Stimulated activated CD8-positive, alpha-beta memory T cell treated with anti-CD3 and anti-CD28 coated beads, Interleukin-12 subunit alpha, Interleukin-12 subunit beta, amount 100 ng/mL, for 1 hour (primary cell): ENCODE measurements around the gene KNL1.
"Not testable (repeated sequence)": the region's sequence is repeated elsewhere in the genome, so short reads cannot be mapped to it uniquely, and the experiment has no call there.

Source experiments
- DNase-seq: peaks from one replicate; pipeline ENCODE4 v3.0.0-alpha.2; 2020; ENCODE audit warnings: low read depth

KNL1 gene, protein sequence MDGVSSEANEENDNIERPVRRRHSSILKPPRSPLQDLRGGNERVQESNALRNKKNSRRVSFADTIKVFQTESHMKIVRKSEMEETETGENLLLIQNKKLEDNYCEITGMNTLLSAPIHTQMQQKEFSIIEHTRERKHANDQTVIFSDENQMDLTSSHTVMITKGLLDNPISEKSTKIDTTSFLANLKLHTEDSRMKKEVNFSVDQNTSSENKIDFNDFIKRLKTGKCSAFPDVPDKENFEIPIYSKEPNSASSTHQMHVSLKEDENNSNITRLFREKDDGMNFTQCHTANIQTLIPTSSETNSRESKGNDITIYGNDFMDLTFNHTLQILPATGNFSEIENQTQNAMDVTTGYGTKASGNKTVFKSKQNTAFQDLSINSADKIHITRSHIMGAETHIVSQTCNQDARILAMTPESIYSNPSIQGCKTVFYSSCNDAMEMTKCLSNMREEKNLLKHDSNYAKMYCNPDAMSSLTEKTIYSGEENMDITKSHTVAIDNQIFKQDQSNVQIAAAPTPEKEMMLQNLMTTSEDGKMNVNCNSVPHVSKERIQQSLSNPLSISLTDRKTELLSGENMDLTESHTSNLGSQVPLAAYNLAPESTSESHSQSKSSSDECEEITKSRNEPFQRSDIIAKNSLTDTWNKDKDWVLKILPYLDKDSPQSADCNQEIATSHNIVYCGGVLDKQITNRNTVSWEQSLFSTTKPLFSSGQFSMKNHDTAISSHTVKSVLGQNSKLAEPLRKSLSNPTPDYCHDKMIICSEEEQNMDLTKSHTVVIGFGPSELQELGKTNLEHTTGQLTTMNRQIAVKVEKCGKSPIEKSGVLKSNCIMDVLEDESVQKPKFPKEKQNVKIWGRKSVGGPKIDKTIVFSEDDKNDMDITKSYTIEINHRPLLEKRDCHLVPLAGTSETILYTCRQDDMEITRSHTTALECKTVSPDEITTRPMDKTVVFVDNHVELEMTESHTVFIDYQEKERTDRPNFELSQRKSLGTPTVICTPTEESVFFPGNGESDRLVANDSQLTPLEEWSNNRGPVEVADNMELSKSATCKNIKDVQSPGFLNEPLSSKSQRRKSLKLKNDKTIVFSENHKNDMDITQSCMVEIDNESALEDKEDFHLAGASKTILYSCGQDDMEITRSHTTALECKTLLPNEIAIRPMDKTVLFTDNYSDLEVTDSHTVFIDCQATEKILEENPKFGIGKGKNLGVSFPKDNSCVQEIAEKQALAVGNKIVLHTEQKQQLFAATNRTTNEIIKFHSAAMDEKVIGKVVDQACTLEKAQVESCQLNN (N-terminal part only)

DNA sequence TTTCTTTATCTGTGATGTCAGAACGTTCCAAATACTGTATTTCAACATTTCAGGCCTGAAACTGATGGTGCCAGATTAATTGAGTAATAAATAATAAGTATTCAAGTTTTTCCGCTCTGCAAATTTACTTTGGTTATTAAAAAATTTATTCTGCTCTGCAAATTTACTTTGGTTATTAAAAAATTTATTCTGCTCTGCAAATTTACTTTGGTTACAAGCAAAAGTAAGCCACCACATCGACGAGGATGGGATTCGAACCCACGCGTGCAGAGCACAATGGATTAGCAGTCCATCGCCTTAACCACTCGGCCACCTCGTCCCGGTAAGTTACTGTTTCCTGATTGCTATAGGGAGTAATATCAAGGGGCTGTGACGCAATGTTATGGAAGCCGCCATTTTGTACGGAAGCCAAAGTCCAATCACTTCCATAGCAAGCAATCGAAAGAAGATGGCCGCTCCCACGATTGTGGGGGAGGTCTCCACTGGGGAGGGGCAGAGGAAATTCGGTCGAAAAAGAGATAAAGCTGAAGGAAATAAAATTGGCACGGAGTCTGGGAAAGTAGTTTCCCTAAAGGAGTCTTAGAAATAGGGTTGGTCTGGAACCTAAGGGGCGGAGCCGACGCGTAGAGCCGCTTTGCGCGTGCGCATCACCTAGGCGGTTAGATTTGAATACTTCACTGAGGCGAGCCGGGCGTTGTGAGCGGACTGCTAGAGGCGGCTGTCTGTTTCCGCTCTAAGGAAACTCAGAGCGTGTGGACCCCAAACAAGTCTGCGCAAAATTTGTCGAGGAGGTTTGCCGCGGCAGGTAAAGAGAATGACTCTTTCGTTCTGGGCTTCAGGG is at the start of gene KNL1:
Gene KNL1 (plus strand): TSS at position 662 of the 841 bp plus-strand sequence. CDS start 8,683 bp downstream, outside the sequence.
- peak; percentile 85 for DNase-seq

DNA sequence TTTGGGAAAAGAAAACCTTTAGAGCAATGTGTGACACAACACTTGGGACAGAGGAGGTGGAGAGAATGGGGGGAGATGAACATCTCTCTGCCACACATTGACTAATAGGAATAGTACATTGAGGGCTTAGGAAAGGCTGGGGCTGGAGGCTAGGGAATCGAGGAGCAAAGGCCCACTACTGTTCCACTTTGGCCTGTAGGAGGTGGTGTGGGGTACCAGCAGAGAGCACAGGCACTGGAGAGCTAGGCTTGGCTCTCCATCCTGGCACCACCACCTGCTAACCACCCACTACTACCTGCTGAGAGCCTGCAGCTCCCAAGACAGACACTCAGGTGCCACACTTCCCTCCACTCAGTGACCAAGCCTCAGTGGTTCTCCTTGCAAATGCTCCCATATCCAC is 48.6 kb upstream of the KNL1 start:
- no peak for DNase-seq

DNA sequence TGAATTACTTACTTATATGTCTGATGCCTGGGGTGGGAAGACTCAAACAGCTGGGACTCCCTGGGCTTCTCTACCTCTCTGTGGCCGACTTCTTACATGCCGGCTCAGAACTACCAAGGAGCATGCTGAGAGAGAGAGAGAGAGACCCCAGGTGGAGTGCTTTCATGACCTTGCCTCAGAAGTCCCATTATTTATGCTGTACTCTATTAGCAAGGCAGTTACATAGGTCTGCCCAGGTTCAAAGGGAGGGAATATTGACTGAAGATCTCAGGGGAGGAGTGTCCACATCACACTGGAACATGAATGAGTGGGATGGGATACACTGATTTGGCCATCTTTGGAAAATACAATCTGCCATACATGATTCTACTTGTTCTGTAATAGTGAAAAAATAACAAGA is 45.4 kb upstream of the KNL1 start:
- DNase-seq, result no peak

DNA sequence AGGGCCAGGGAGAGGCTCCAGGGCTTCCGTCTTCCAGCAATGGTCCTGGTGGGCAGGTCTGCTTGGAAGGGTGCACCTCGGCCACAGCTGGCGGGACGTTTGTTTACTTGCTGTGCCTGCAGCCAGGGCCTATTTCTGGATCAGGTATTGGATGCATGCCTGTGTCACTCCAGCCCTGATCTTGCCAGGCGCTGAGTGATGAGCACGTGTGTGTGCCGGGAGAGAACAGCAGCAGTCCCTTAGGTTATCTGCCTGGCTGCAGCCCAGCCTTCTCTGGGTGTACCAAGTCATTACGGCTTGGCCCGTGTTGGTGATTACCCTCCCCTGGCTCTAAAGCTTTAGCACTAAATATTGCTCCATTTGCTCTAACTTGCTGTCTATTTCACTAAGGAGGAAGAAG is 44.2 kb upstream of the KNL1 start:
- DNase-seq, result no peak

DNA sequence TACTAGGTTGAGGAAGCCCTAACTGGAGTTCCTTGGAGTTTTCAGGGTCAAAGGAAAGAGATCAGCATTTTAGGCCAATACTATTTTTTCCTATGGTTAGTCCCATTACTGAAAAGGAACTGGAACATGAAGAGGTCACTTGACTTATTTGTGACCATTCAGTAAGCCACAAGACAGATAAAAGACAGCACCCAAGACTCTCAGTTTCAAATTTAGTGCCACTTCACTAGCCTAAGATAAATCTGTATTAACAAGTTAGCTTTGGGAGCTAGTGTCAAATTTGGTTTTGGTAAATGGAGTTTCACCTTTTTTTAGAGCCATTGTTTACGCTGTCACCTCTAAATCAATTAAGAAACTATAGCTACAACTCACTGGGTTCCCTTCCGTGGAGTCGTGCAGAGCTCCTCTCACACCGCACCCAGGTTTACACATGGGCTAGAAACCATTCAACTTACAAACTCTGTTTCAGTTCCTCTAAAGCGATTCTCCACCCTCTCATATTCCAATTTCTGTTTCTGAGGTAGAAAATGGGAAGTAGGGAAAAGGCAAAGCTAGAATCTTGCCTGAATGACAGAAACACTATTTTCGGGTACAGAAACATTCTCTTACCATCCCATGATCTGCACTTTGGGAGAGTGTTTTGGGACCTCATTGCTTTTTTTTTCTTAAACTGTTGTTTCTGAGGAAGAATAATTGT is 43.6 kb upstream of the KNL1 start:
- no peak for DNase-seq

DNA sequence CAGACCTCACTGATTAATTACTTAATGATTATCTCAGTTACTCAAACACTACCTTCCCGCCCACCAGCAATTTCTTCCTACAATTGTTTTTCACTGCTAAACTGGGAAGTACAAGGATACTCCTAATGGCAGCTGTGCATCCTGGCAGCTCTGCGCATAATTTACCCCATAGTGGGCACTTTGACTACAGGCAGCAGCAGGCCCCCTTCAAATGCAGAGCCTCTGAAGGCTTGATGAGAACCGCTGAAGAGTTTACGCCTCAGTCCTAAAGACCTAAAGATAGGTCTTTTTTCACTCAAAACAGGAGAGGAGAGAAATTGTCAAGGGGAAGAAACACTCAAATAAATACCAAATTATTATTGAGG is 39.9 kb upstream of the KNL1 start:
- DNase-seq, result no peak

DNA sequence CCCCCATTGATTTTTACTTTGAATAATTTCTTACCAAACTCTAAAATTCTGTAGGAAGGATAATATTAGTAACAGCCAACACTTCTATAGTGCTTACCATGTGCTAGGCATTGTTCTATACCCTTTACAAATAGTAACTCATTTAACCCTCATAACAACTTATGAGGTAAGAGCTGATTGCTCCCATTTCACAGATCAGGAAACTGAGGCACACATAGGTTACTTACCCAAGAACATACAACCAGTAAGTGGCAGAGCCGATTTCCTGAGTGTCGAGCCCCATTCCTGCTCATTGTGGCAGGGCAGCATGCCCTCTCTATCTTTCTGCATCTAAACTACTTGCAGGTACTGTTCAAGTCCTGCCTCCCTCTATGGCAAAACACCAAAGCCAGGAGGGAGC is 38.2 kb upstream of the KNL1 start:
- DNase-seq, result no peak

DNA sequence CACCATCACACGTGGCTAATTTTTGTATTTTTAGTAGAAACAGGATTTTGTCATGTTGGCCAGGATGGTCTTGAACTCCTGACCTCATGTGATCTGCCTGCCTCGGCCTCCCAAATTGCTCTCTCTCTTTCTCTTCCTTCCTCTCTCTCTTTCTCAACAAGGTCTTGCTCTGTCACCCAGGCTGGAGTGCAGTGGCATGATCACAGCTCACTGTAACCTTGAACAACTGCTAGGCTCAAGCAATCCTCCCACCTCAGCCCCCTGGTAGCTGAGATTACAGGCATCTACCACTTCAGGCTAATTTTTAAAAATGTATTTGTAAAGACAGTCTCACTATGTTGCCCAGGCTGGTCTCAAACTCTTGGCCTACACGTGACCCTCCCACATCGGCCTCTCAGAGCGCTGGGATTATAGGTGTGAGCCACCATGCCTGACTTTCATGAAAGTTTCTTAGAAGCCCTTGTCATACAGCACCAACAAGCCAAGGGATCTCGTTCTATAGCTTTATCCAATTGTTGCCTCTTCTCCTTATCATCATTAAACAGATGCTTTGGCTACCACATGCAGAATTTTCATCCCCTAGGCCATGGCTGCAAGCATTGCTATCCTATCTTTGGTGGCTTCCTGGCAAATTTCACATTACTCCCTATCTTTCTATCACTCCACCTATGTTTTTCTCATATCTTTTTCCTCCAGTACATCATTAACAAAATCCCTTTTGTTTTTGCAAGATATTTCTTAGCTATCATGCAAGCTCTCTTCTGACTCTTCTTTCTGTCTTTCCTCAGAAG is 34.9 kb upstream of the KNL1 start:
- no peak for DNase-seq

DNA sequence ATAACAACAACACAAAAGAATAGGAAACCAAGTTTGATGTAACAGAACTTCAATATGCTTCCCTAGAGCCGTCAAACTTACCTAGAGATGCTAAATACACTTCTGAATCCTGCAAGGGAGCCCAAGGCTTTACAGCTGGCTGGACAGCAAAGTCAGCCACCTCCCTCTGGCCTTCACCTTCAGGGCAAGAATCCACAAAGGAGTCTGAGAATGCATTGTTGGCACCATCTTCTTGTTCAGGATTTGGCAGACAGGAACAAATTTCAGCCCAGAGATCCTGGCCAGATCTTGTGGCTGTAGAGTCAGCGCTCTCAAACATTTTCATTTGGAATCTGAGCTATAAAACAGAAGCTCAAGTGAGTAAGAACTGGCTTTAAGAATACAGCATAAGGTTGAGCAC is 31.4 kb upstream of the KNL1 start:
- no peak for DNase-seq

DNA sequence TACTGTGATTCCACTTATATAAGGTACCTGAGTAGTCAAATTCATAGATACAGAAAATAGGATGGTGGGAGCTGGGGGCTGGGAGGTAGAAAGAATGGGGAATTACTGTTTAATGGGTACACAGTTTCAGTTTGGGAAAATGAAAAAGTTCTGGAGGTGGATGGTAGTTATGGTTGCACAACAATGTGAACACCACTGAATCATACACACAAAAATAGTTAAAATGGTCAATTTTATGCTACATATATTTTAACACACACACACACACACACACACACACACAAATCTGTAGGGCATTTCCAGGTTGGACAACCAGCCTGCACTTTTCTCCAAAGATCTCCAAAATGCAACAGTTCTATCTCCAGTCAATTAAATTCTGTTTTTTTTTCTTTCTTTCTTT is 30.6 kb upstream of the KNL1 start:
- DNase-seq, result no peak

DNA sequence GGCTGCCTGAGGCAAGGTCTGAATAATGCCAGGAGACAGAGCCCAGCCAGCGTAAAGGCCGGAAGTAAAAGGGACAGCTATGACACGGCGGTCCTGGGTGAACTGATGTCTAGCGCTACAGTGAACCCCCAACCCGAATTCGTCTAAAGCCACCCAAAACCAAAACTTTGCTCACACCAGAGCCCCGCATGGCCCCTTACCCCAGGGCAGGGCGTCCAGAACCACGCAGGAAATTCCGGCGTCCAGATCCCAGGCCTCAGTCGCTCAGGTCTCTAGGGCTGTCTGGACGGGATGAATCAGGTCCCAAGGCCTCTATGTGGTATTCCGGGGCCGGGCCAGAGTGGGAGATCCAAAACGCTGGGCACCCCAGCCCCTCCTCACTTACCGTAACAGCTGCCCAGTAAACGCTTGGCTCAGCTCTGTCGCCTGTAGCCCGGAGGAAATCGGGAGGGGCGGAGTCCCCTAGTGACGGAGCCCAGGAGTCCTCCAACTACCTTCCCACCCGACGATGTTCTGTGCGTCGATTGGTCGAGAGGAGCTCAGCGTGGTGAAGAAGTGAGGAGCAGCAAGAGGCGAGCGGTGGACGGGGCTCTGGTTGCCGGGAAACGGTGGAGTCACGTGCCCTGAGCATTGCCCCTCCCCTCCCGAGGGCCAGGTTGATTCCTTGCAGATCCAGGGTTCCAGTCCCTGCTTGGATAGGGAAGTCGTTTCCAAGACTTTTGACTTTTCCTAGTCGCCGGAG is 29.3 kb upstream of the KNL1 start, which contains the start of gene CCDC32:
Gene CCDC32 (minus strand): TSS at position 452 of the 742 bp plus-strand sequence. CDS start 2,027 bp downstream, outside the sequence.
- peak; percentile 93 for DNase-seq

DNA sequence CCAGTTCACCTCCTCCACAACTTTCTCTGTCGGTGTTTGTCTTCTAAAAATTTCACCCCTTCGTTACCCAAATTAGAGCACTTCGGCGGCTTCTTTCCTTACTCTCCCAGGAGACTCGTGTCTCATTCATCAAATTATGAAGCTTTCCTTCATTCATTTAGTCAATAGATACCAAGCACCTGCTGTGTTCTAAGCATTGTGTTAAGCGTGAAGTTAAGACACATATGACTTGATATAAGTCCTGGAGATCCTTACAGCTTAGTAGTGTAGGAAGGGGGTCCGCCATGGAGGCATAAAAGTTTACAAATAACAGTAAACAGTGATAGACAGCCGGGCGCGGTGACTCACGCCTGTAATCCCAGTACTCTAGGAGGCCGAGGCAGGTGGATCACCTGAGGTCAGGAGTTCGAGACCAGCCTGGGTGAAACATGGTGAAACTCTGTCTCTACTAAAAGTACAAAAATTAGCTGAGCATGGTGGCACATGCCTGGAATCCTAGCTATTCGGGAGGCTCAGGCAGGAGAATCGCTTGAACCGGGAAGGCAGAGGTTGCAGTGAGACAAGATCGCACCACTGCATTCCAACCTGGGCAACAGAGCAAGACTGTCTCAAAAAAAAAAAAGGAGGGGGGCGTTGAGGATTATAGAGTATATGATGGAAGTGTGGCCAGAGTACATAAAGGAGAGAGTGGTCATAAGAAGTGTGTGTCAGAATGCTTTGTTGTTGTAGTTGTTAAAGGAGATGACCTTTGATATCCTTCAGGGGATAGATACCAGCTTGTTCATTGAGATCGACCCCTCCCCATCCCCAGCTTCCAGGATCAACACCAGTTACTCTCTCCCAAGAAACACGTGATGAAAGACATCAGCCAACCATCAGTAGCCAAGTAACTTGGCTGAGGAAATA is 28.5 kb upstream of the KNL1 start:
- DNase-seq, result no peak

DNA sequence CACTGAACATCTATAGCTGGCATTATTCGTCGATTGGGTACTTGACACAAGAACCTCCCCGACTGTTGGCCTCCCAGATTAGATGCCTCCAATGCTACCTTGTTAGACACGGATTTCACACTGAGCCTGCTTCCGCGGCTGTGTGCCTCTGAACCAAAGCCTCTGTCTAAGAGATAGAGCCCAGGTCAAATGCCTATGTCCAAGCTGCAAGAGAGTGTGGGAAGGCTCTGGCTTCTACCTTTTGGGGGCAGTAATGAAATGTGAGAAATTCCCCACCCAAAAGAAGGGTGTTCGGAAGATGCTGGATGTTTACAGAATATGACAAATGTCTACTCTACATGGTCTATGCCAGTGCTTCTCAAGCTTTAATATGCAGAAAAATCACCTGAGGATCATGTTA is 26.9 kb upstream of the KNL1 start:
- no peak for DNase-seq

DNA sequence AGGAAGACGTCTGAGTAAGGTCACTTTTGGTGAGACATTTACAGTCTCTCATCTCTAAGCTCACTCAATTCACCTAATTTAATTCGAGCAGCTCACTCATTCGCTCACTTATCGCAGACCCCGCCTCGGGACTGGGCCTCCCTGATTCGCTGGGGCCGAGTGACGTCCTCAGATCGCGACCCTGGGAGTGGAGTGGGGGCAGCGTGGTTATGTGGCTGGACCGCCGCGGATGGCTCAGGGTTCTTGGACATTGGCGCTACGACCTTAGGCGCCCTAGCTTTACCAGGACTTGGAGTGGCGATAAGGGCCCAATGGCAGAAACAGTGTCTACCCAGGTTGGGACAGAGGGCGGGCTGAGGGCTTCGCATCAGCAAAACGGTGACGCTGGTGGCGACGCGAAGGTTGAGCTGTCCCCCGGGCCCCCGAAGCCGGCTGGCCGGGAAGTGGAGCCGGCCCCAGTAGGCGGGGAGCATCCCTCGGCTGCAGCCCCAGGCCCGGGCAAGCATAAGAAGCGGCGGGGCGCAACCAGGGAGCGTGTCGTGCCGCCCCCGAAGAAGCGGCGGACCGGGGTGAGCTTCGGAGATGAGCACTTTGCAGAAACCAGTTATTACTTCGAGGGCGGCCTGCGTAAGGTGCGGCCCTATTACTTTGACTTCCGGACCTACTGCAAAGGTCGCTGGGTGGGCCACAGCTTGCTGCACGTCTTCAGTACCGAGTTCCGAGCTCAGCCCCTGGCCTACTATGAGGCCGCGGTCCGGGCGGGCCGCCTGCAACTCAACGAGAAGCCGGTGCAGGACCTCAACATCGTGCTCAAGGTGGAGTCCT is 24.7 kb upstream of the KNL1 start, which contains the start of gene RPUSD2:
Gene RPUSD2 (plus strand): TSS at position 171 of the 825 bp plus-strand sequence. CDS start 39 bp downstream, at position 210.
- DNase-seq, result peak; percentile 87

DNA sequence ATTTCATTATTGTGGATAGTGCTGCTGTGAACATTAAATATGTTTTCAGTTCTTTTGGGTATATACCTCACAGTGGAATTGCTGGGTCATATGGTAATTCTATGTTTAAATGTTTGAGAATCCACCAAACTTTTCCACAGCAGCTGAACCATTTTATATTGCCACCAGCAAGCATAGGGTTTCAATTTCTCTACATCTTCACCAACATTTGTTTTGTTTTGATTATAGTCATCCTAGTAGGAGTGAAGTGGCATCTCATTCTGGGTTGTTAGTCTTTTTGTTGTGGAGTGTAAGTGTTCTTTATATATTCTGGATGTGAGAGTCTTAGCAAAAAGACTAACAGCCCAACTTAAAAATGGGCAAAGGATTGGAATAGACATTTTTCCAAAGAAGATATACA is 18.9 kb upstream of the KNL1 start:
- DNase-seq, result no peak

DNA sequence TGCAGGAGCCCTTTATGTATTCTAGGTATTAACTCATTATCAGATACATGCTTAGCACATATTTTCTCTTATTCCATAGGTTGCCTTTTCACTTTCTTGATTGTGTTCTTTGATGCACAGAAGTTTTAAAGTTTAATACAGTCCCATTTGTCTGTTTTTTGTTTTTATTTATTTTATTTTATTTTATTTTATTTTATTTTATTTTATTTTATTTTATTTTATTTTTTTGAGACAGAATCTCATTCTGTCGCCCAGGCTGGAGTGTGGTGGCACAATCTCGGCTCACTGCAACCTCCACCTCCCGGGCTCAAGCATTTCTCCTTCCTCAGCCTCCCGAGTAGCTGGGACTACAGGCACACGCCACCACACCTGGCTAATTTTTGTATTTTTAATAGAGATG is 17.1 kb upstream of the KNL1 start:
- not testable (repeated sequence) for DNase-seq

DNA sequence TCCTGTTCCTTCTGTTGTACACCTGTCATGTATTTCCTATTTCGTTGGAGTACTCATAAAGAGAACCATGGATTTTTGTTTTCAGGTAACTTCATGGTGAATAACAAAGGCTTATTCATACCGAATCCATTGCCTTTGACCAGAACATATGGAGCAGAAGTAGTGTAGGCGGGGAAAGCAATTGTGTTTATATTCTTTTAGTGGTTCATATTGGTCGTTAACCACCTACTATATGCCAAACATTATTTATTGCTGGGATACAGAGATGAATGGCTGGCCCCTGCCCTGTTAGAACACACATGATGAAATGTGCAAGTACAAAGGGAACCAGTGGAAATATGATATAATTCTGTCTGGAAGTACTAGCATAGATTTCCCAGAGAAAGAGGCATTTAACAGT is 15.2 kb upstream of the KNL1 start:
- no peak for DNase-seq
